Measurements from ENCODE around the gene TADA3. TPM values are rescaled to one million over a fixed set of nuclear protein-coding genes. Genes with fewer than 3 reads are reported as not detected.

Gene TADA3
- total and polyA plus RNA-seq, 2 experiments from 2014 or later: 97.2 to 137 TPM

GRCh38 chr3:9781978-9782603, 10.2 kb downstream of the TADA3 start:
- H3K9me3 ChIP-seq (ENCODE audit: low read depth): no peaks in the 10 kb centered on the region
- no peaks in the 10 kb centered on the region for H3K27me3 ChIP-seq
- no peak for TF ChIP-seq CTCF (IDR thresholded peaks at IDR 0.05; ENCODE audit: low read depth, low read length)
- H3K27ac ChIP-seq: no peak overlapping the region
- DNase-seq (ENCODE audit: low read depth in 1 of 2, low spot score in 1 of 2): no peak
- H3K4me3 ChIP-seq: no peak overlapping the region
- H3K36me3 ChIP-seq: peaks cover 38% of the 10 kb centered on the region
- H3K4me1 ChIP-seq (ENCODE audit: low read depth): no peaks in the 10 kb centered on the region

GRCh38 chr3:9781551-9781950, 10.7 kb downstream of the TADA3 start:
- no peak for DNase-seq (ENCODE audit: low read depth in 1 of 2, low spot score in 1 of 2)
- peaks cover 38% of the 10 kb centered on the region for H3K36me3 ChIP-seq
- no peaks in the 10 kb centered on the region for H3K27me3 ChIP-seq
- no peak overlapping the region for H3K27ac ChIP-seq
- H3K4me1 ChIP-seq (ENCODE audit: low read depth): no peaks in the 10 kb centered on the region
- no peaks in the 10 kb centered on the region for H3K9me3 ChIP-seq (ENCODE audit: low read depth)
- TF ChIP-seq CTCF (IDR thresholded peaks at IDR 0.05; ENCODE audit: low read depth, low read length): no peak
- no peak overlapping the region for H3K4me3 ChIP-seq

GRCh38 chr3:9780910-9781309, 11.4 kb downstream of the TADA3 start:
- TF ChIP-seq CTCF (IDR thresholded peaks at IDR 0.05; ENCODE audit: low read depth, low read length): no peak
- Histone ChIP-seq H3K27me3 (no peaks in the 10 kb centered on the region), H3K27ac (no peak overlapping the region), H3K36me3 (peaks cover 34% of the 10 kb centered on the region), H3K4me1 (ENCODE audit: low read depth) (no peaks in the 10 kb centered on the region), H3K9me3 (ENCODE audit: low read depth) (no peaks in the 10 kb centered on the region), H3K4me3 (no peak overlapping the region)
- no peak for DNase-seq (ENCODE audit: low read depth in 1 of 2, low spot score in 1 of 2)

DNA sequence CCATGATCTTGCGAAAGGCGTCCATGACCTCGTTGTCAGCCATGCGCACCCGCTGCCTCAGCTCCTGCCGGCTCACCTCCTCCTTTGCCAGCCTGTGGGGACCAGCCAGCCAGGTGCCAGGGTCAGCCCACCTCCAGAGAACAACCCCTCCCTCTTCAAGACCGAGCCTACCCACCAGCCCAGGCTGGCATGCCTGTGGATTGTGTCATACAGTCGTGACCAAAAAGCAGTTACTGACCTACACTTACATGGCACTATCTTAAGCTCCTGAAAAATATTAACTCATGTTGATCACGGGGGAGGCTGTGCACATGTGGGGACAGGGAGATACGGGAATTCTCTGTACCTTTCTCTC, 11.8 kb downstream of the TADA3 start:
- Histone ChIP-seq H3K4me3 (no peak overlapping the region), H3K36me3 (peaks cover 34% of the 10 kb centered on the region), H3K9me3 (ENCODE audit: low read depth) (no peaks in the 10 kb centered on the region), H3K27me3 (no peaks in the 10 kb centered on the region), H3K4me1 (ENCODE audit: low read depth) (no peaks in the 10 kb centered on the region), H3K27ac (no peak overlapping the region)
- no peak for DNase-seq (ENCODE audit: low read depth in 1 of 2, low spot score in 1 of 2)
- no peak for TF ChIP-seq CTCF (IDR thresholded peaks at IDR 0.05; ENCODE audit: low read depth, low read length)

GRCh38 chr3:9779721-9780457, 12.4 kb downstream of the TADA3 start:
- no peaks in the 10 kb centered on the region for H3K27me3 ChIP-seq
- no peaks in the 10 kb centered on the region for H3K9me3 ChIP-seq (ENCODE audit: low read depth)
- H3K27ac ChIP-seq: no peak overlapping the region
- no peaks in the 10 kb centered on the region for H3K4me1 ChIP-seq (ENCODE audit: low read depth)
- DNase-seq (ENCODE audit: low read depth in 1 of 2, low spot score in 1 of 2): no peak
- peaks cover 34% of the 10 kb centered on the region for H3K36me3 ChIP-seq
- no peak for TF ChIP-seq CTCF (IDR thresholded peaks at IDR 0.05; ENCODE audit: low read depth, low read length)
- no peak overlapping the region for H3K4me3 ChIP-seq

All from cardiac muscle cell (in vitro differentiated cells and primary cell).